Measurements from ENCODE around the gene KCNJ4. TPM values are rescaled to one million over a fixed set of nuclear protein-coding genes. Genes with fewer than 3 reads are reported as not detected.

KCNJ4 gene
- total RNA-seq, 4 donors from 2014 or later: 0.28 to 0.84 TPM; not detected in 2

GRCh38 chr22:38418589-38418988 is 36.4 kb downstream of the KCNJ4 start:
- TF ChIP-seq, protein P1, sequence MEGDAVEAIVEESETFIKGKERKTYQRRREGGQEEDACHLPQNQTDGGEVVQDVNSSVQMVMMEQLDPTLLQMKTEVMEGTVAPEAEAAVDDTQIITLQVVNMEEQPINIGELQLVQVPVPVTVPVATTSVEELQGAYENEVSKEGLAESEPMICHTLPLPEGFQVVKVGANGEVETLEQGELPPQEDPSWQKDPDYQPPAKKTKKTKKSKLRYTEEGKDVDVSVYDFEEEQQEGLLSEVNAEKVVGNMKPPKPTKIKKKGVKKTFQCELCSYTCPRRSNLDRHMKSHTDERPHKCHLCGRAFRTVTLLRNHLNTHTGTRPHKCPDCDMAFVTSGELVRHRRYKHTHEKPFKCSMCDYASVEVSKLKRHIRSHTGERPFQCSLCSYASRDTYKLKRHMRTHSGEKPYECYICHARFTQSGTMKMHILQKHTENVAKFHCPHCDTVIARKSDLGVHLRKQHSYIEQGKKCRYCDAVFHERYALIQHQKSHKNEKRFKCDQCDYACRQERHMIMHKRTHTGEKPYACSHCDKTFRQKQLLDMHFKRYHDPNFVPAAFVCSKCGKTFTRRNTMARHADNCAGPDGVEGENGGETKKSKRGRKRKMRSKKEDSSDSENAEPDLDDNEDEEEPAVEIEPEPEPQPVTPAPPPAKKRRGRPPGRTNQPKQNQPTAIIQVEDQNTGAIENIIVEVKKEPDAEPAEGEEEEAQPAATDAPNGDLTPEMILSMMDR (IDR thresholded peaks at IDR 0.05): no peak
- no peak for ATAC-seq (ENCODE audit: low FRiP score)
- DNase-seq (ENCODE audit: low spot score): no peak

DNA sequence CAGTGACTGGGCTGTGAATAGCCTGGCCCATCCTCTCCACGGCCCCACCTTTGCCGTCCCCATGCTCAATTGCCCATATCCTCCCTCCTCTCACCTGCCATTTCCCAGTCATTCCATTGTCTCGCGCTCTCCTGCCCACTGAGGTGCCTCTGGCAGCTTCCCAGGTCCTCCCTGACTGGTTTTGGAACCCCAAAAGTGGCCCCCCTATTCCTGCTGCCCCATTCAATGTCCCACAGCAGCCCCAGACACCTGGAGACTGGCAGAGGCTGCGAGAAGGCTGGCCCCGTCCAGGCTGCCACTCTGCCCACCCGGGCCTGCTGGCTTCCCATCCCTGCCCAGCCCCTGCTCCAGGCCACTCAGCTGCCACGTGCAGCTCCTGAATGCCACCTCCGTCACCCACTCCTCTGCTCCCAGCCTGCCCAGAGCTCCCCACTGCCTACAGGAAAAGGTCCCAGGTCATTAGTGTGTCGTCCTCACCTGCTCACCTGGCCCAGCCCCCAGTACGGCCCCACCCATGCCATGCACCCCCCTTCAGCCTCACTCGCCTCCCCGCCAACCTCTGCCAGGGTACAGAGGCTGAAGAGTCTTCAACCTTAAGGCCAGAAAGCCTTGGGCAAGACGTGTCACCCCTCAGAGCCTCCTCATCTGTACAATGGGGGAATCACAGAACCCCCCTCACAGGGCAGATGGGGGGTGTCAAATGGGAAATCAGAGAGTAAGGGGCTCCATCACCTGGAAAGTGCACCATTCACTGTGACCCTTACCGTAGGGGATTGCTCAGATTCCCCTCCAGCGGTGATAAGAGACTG is 37.5 kb downstream of the KCNJ4 start:
- DNase-seq (ENCODE audit: low spot score) (peak; percentile 13), ATAC-seq (ENCODE audit: low FRiP score) (no peak)
- TF ChIP-seq, protein P1 (IDR thresholded peaks at IDR 0.05): no peak

- DNase-seq (ENCODE audit: low spot score) (peak; percentile 13), ATAC-seq (ENCODE audit: low FRiP score) (no peak)
Observed at GRCh38 chr22:38416621-38417251, 38.3 kb downstream of the KCNJ4 start.

DNA sequence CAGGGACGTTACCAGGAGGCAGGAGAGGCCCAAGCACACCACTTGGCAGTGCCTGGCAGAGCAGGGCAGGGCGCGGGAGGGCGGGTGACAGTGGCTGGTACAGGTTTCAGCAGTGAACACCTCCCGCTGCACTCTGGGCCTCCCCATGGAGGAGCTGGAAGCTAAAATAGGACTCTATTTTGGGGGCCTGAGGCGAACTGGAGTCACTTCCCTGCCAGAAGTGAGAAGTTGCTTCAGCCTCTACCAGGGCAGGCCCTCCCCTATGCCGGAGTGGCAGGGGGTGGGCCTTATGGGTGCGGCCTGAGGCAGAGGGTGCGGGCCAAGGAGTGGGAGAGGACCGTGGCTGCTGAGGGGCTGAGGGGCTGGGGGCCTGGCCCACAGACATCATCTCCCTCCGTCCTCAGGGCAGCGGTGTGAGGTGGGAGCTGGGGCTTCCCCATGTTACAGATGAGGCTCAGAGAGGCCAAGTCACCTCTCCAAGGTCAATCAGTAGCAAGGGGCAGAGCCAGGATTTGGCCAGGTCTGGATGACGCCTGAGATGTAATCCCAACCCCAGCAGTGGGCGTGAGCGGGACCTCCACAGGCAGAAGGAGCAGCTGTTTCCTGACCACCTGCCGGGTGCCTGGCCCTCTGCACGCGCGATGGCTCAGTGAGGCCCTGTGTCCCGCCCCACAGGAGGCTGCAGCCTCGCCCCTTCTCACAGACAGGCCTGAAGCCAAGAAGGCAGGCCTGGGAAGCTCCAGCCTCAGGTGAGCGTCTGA is 39.3 kb downstream of the KCNJ4 start:
- no peak for DNase-seq (ENCODE audit: low spot score)
- no peak for ATAC-seq (ENCODE audit: low FRiP score)
- TF ChIP-seq, protein P1 (IDR thresholded peaks at IDR 0.05): no peak

More at GRCh38 chr22:38416621-38417251, 38.3 kb downstream of the KCNJ4 start:
- TF ChIP-seq, protein P1 (IDR thresholded peaks at IDR 0.05): no peak

DNA sequence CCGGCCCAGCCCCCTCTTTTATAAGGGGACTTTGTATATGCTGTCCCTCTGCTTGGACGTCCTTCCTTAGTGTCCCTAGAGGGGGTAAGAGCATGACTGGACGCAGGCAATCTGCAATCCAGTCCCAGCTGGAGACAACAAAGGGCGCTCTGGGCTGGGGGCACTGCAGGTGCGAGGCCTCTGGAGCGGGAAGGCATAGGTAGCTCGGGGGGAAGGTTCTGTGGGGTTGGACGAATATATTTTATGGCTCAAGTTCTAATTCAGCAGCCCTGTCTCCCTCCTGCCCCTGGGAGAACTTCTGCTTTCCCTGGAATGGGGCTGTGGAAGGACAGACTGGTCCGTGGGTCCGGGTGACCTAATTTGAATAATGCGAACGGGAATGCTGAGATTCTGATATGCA is 40.0 kb downstream of the KCNJ4 start:
- TF ChIP-seq, protein P1 (IDR thresholded peaks at IDR 0.05): no peak
- ATAC-seq (ENCODE audit: low FRiP score) (no peak), DNase-seq (ENCODE audit: low spot score) (no peak)

DNA sequence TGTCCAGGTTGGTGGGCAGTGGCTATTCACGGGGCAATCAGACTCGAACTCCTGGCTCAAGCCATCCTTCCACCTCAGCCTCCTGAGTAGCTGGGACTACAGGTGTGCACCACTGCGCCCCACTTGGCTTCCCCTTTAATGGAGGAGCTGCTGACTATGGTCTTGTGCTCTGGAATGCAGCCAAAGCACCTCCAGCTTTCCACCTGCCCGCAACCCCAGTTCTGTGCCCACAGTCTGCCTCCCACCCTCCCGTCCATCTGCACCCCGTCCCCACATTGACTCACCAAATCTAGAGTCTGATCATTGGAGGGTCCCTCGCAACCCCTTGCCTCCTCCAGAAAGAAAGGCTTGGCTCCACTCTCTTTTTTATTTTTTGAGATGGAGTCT is 41.0 kb downstream of the KCNJ4 start:
- TF ChIP-seq, protein P1 (IDR thresholded peaks at IDR 0.05): no peak
- ATAC-seq (ENCODE audit: low FRiP score): no peak
- DNase-seq (ENCODE audit: low spot score): no peak
